Measurements from ENCODE around the gene TCERG1L.
"Not testable (repeated sequence)": the region's sequence is repeated elsewhere in the genome, so short reads cannot be mapped to it uniquely, and the experiment has no call there.

The TCERG1L gene

GRCh38 chr10:131116216-131116990 is 195.1 kb downstream of the TCERG1L start:
- no peak for DNase-seq

- DNase-seq: no peak
Measured at GRCh38 chr10:131115801-131116200, 195.7 kb downstream of the TCERG1L start.

GRCh38 chr10:131115321-131115720 is 196.2 kb downstream of the TCERG1L start:
- no peak for DNase-seq

GRCh38 chr10:131114846-131115245 is 196.7 kb downstream of the TCERG1L start:
- DNase-seq: no peak

GRCh38 chr10:131113709-131114291 is 197.7 kb downstream of the TCERG1L start:
- no peak for DNase-seq

GRCh38 chr10:131113165-131113564 is 198.4 kb downstream of the TCERG1L start:
- DNase-seq: no peak

- no peak for DNase-seq
Measured at GRCh38 chr10:131112691-131113090, 198.8 kb downstream of the TCERG1L start.

GRCh38 chr10:131111471-131112080 is 199.9 kb downstream of the TCERG1L start:
- no peak for DNase-seq

- no peak for DNase-seq
Measured at GRCh38 chr10:131111007-131111406, 200.5 kb downstream of the TCERG1L start.

GRCh38 chr10:131110241-131110783 is 201.2 kb downstream of the TCERG1L start:
- DNase-seq: no peak

- no peak for DNase-seq
Measured at GRCh38 chr10:131109726-131110125, 201.8 kb downstream of the TCERG1L start.

- DNase-seq: no peak
Measured at GRCh38 chr10:131109291-131109690, 202.2 kb downstream of the TCERG1L start.

- no peak for DNase-seq
Measured at GRCh38 chr10:131107970-131108369, 203.6 kb downstream of the TCERG1L start.

- no peak for DNase-seq
Measured at GRCh38 chr10:131102676-131103075, 208.8 kb downstream of the TCERG1L start.

GRCh38 chr10:131102147-131102546 is 209.4 kb downstream of the TCERG1L start:
- no peak for DNase-seq

- DNase-seq: not testable (repeated sequence)
Measured at GRCh38 chr10:131100418-131101410, 210.8 kb downstream of the TCERG1L start.

GRCh38 chr10:131099028-131099726 is 212.3 kb downstream of the TCERG1L start:
- no peak for DNase-seq

GRCh38 chr10:131098416-131098952 is 213.0 kb downstream of the TCERG1L start:
- DNase-seq: no peak

- no peak for DNase-seq
Measured at GRCh38 chr10:131096031-131096430, 215.5 kb downstream of the TCERG1L start.

- DNase-seq: no peak
Measured at GRCh38 chr10:131095313-131095580, 216.3 kb downstream of the TCERG1L start.

- DNase-seq: no peak
Measured at GRCh38 chr10:131094527-131095312, 216.8 kb downstream of the TCERG1L start.

Measured in CD4-positive, alpha-beta T cell treated with Interleukin-4 for 4 hours (primary cell).